Inflammatory macrophage treated with lipopolysaccharide for 4 hours (primary cell): ENCODE results near the gene PLA2G6.

ENCODE experiments used
- DNase-seq: peaks from one replicate; pipeline ENCODE4 v3.0.0-alpha.2; 2020

PLA2G6 gene

GRCh38 chr22:38213319-38213989 is 31.8 kb upstream of the PLA2G6 start:
- peak; percentile 96 for DNase-seq

- DNase-seq: no peak
These were observed 30.8 kb upstream of the PLA2G6 start for GRCh38 chr22:38212442-38212841.

DNA sequence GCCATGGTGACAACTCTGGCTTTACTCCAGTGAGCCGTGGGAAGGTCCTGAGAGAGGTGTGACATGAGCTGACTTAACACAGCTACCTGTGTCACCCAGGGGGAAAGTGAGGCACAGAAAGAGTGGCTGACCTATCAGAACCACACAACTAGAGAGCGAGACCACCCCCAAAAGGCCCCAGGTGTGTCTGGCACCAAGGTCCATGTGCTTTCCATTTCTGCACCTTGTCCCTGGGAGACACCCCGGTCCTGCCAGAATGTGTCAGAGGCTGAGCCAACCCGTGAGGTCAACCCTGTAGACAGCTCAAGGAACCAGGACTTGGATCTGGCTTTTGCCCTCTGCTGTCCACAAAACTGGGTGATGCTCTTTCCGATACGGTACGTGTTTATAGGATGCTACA is 29.9 kb upstream of the PLA2G6 start:
- no peak for DNase-seq

GRCh38 chr22:38208551-38208968 is 26.9 kb upstream of the PLA2G6 start:
- DNase-seq: peak; percentile 58

DNA sequence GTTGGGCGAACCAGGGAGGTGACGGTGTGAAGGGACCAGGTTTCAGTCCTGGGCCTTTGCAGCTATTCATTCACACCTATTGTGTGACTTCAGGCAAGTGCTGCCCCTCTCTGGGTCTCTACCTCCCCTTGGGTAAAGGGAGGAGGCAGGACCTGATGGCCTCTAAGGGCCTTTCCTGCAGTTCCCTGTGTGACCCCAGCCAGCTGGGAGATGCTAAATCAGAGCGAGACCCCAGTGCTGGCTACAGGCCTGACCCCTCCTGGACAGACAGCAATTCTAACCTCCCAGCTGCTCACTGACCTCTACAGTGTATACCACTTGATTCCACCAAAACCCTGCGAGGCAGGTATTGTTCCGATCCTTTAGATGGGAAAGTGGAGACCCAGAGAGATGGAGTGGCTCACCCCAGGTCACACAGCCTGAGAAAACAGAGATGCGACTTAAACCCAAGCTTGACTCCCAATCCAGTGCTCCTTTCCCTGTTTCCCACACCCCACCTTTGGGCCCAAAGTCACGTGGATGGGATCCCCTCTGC is 26.3 kb upstream of the PLA2G6 start:
- no peak for DNase-seq

DNA sequence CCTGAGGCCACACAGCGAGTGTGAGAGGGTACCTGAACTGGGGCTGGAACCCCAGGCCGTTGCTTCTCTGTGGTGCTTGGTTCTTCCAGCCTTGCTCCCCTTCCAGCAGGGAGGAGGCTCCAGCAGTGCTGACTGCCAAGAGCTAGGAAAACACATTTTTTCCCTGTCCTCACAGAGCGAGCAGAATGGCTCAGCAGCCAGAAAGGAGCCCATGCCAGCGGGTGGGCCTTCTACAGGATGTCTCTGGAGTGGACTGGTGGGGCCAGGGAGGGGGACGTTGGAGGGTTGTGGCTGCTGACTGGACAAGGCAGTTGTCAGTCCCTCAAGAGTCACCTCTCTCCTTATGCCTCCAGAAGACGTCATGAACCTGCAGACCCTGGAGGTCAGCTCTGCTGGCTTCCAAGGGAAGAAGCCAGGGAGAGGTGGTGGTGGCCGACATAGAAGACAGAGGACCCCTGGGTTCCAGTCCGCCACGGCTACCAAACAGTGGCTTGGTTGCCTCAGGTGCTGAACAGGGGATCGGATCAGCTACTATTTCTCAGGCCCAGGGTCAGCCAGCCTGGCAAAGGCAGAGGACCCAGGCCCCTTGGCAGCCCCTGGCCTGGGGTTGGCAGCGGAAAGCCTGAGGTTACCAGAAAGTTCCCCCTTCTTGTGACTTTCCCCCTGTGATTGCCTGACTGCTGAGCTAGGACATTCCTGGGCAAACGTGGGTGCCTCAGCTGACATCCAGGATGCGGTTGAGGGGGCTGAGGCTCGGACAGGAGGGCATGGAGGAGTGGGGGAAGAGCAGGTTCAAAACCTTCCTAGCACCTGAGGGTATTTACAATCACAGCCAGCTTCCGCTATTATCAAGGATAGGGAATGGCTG is 23.9 kb upstream of the PLA2G6 start:
- no peak for DNase-seq

DNA sequence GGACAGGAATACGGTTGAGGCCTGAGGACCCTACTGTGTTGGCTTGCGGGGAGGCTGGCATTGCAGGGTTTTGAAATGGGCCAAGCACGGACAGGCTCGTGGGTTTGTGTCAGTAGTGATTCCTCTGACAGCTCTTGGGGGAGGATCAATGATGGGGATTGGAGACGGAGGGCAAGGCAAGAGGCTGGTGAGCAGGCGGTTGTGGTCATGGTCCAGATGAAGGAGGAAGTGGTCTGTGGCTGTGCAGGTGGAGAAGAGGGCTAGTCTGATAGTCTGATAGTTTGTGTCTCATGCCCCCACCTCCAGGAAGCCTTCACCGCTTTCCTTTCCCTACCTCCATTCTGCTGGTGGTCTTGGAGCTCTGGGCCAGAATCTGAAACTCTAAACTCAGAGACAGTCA is 23.2 kb upstream of the PLA2G6 start:
- DNase-seq: no peak

- DNase-seq: peak; percentile 59
These were observed 22.4 kb upstream of the PLA2G6 start for GRCh38 chr22:38203855-38204514.

DNA sequence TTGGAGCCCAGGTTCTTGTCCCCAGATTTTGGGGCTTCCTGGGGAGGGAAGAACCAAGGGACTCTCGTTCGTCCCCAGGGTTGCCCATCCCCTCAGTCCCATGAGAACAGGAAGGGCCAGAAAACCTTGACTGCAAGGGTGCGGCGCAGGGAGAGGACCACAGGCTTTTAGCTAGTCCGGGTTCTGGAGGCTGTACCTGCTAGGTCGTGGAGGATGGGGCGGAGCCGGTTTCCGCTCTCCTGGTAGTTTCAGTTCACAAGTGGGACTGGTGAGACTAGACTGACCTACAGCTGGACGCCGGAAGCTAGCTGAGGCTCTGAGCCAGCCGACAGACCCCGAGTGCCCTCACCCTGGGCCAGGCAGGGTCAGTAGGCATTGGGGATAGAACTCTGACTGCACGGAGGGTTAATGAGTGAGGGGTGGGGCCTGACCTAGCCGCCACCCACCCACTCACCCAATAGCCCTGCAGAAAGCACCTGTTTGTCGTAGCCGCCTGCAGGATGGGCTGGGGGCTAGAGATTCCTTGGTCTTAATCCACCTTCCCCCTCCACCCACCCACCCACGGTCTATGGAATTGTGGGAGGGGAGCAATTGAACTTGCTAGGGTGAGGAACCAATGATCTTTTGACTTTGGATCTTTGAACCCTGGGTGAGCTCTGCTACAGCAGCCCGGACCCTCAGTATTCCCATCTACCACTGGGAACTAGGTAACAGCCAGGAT is 21.6 kb upstream of the PLA2G6 start:
- DNase-seq: peak; percentile 55

DNA sequence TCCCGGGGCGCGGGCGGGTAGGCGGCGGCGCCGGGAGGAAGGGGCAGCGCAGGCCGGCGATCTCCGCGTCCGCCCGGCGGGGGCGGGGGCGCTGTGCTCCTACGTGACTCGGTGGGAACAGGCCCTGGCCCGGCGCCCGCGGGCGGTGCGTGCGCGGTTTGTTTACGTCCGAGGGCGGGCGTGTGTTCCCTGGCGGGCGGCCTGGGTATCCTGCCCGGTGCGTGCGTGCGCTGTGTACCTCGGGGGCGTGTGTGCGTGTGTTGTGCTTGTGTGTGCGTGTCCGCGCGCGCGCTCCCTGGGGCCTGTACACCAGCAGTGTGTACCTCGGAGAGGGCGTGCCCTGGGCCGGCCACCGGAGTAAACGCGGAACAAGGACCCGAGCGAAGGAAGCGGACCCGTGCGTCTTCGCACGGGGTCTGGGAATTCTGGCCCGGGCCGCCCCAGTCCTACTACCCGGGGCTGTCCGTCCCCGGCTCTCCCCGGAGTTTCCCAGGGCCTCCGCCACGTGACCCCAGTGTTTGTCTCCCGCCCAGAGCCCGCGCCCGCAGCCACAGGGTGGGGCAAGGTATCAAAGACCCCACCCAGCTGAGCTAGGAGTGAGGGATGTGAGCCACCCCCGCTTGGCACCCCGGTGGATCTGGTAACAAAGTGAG is 20.9 kb upstream of the PLA2G6 start:
- DNase-seq: peak; percentile 75

DNA sequence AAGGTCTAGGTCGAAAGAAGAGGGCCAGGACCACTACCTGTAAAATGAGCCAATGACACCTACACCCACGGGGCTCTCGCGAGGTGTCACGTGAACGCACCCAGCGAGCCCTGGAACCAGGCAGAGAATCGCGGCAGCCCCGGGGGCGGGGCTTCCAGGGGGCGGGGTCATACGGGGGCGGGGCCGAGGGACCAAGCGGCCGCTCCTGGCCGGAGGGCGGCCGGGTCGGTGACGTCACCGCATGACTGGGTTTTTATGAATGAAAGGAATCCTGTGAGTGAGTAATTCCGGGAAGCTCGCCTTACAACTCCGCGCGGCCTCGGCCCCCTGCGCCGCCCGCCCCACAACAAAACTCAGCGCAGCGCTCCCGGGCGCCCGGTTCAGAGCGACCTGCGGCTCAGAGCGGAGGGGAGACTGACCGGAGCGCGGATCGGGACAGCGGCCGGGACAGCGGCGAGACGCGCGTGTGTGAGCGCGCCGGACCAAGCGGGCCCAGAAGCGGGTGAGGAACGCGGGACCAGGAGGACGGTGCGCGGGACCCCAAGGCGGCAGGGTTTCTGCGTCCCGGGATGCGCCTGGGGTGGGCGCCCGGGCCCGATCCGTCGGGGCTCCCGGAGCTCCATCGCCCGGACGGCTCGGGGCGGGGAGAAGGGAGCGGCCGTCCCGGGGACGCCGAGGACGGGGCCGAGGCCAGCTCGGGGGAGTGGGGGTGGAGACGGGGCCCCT is 20.2 kb upstream of the PLA2G6 start, which contains the start of gene MAFF:
TSS of gene MAFF (plus strand) at position 284 of the 726 bp plus-strand sequence. CDS start 11,860 bp downstream, outside the sequence.
- DNase-seq: peak; percentile 98

- no peak for DNase-seq
These were observed 19.7 kb upstream of the PLA2G6 start for GRCh38 chr22:38201371-38201710.

DNA sequence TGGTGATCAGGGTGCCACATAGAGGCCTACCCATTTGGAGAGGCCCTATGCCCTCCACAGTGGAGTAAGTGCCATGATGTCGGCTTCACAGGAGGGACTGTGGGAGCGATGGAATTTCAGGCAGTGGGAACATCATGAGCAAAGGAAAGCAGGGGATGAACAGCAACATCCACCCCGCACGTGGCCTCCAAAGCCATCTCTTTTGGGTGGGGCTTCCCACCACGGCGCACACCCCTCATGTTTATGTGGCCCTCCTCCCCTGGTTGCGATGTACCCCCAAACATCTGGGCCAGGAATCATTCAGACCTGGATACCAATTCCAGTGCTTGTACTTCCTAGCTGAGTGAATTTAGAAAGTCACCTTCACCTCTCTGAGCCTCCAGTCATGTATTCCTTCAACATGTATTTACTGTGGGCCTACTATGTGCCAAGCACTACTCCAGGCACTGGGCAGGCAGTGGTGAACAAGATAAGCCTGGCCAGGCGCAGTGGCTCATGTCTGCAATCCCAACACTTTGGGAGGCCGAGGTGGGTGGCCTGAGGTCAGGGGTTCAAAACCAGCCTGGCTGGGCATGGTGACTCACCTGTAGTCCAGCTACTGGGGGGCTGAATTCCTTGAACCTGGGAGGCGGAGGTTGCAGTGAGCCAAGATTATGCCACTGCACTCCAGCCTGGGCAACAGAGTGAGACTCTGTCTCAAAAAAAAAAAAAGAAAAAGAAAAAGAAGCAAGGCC is 18.4 kb upstream of the PLA2G6 start:
- DNase-seq: no peak

DNA sequence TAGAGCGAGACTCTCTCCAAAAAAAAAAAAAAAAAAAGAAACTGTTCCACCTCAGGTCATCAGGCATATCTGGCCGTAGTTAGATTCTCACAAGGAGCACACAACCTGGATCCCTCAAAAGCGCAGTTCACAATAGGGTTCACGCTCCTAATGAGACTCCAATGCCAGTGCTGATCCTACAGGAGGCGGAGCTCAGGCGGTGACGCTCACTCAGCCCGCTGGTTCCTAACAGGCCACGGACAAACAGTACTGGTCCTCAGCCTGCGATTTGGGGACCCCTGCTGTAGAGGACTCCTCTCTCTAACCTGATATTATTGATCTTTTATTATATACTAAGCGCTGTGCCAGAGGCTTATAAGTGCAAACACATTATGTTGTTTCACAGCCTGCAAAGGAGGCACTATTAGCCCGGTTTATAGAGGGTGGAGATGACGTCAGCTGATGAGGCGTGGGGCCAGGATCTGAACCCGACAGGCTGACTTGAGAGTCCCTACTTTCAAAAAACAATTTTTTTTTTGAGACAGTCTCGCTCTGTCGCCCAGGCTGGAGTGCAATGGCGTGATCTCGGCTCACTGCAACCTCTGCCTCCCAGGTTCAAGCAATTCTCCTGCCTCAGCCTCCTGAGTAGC is 15.3 kb upstream of the PLA2G6 start:
- DNase-seq: no peak

DNA sequence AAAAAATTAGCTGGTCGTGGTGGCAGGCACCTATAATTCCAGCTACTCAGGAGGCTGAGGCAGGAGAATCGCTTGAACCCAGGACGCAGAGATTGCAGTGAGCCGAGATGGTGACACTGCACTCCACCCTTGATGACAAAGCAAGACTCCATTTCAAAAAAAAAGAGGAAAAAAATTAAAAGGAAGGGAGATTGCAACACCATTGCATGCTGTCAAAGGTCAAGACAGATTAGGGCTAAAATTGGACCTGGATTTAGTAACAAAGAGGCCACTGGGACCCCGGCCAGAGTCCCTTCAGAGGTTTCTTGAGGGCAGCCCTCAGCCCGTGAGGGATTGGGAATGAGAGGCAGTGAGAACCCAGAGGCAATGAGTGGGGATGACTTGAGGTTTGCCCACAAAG is 11.9 kb upstream of the PLA2G6 start:
- peak; percentile 80 for DNase-seq

- no peak for DNase-seq
These were observed 10.8 kb upstream of the PLA2G6 start for GRCh38 chr22:38192475-38192863.

DNA sequence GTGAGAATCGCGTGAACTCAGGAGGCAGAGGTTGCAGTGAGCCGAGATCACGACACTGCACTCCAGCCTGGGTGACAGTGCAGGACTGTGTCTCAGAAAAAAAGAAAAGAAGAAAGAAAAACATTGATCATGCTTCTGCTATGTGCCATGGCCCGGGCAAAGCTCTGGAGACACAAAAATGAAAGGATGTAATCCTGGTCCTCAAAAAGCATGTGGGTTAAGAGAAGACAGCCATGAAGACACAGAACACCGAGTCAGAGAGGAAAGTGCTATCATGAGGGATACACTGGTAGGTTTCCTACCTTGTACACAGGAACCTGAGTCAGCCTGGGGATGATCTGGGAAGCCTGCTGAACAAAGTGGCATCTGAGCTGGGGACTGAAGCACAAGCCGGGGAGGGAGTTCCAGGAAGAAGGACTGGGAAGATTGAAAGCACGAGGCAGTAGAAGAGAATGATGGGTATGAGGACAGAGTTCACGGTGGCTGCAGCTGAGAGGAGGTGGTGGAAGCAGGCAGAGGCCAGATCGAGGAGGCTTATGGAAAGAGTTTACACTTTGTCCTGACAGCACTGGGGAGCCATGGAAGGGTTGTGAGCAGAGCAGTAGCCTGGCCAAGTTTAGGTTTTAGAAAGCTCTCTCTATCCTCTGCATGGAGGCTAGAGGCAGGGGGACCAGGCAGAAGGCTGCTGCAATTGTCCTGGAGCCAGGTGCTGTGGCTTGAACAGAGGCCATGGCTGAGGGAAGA is 10.3 kb upstream of the PLA2G6 start:
- no peak for DNase-seq

DNA sequence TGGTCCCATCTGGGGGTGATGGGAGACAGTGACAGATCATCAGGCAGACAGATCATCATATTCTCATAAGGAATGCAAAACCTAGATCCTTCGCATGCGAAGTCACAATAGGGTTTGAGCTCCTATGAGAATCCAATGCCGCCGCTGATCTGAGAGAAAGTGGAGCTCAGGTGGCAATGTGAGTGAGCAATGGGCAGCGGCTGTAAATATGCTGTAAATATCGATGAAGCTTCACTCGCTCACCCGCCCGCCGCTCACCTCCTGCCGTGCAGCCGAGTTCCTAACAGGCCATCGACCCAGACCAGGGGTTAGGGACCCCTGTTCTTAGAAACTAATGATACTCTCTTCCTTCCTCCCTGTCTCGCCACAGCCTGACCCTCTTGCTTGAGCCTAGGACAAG is 9.4 kb upstream of the PLA2G6 start:
- DNase-seq: no peak

GRCh38 chr22:38190581-38190980 is 9.0 kb upstream of the PLA2G6 start:
- no peak for DNase-seq

GRCh38 chr22:38189104-38189503 is 7.5 kb upstream of the PLA2G6 start:
- DNase-seq: no peak
